NCI-H748 treated with DMSO at 0.1 percent for 48 hours (cell line): Measurements from ENCODE around the gene CCDC85A.

Source experiments
- DNase-seq: peaks from one replicate; lab custom pipeline; 2025; lab: John Stamatoyannopoulos, UW

Gene CCDC85A

DNA sequence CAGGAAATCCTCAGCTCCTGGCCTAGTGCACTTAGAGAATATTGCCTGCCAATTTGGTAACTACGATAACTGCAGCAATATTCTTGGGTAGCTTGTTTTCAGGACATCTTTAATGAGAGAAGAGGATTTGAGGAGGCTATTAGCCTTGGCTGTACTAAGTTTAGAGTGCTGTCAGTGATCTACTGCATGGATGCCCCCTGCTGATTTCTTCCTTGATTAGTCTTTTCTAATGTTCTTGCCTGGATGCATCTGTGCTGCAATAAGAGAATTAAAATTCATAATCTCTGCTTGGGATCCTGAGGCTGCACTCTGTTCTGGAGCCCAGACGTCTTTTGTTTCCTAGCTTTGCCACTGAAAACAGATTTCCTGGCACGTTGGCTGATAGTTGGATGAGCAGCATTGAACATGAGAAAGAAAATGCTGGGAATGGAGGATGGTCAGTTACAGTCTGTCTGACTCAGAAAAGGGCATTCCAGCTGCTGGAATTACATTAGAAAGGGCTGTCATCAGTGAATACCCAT, 115.4 kb downstream of the CCDC85A start:
- DNase-seq, result no peak

DNA sequence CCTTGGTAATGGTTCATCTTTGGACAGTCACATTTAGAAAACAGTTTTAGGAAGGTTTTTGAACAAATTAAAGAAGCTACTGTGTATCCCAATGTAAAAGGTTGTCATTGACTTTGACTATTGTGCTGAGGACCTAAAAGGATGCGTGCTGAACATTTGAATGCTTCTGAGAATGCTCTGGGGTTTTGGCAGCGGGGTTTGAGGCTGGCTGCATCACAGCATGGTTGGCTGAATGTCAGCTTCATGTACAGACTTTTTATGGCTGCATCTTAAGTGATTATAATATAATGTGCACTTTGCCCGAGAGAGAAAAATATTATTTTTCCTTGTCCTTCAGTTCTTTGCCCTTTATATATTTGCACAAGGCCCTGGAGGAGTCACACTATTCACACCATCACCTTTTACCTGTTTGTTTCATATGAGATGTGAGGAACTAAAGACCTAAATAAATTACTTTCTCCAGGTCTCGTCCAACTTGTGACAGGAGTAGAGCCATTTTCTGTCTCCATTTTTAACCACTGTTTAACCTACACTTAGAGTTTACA, 125.9 kb downstream of the CCDC85A start:
- no peak for DNase-seq

DNA sequence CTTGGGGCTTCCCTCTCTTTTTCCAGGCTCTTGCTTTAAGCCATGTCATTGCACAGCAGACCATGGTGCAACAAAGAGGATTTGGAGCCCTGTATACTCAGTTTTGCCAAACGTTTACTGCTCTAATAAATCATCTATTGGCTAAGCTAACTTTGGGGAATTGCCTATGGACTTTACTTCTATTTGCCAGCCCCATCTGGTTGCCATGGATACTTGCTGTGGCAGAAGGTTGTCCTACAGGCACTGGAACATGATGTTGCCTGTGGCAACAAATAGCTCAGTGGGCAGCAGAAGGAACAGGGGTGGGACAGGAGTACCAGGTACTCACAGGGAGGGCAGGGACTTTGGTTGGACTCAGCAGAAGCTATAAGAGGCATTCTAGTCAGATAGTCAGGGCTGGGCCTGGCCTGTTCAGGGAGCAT, 129.7 kb downstream of the CCDC85A start:
- no peak for DNase-seq

DNA sequence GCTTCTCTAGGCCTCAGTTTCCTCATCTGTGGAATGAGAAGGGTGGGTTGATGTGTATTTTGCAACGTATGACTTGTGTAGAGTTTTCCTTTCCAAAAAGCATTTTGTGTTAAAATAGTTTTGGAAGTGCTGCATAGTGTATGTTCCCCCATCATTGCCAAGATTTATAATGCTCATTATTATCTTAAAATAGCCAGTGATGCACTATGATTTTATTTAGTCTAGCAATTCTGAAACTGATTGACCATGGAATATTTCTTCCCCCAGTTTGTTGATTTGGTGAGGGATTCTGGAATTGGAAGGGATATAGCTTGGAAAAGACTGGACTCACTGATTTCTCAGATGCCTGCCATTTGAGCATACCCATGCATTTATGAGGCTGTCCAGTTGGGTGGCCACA, 130.6 kb downstream of the CCDC85A start:
- DNase-seq, result no peak

DNA sequence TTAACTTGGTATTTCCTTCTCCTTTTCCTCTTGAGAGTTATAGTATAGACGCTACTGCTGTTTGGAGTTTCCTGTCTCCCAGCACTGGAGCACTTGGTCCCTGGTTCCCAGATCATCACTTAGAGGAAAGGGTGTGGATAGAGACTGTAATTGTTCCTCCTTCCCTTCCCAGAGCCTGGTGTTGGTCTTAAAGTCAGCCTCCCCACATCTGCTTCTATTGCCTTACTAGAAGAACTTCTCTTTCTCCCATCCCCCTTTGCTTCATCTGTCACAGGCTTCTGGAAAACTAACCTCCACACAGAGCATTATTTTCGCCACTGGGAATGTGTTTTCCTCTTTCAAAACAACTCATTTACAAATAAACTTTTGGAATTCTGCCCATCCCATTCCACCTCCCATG, 131.0 kb downstream of the CCDC85A start:
- no peak for DNase-seq

DNA sequence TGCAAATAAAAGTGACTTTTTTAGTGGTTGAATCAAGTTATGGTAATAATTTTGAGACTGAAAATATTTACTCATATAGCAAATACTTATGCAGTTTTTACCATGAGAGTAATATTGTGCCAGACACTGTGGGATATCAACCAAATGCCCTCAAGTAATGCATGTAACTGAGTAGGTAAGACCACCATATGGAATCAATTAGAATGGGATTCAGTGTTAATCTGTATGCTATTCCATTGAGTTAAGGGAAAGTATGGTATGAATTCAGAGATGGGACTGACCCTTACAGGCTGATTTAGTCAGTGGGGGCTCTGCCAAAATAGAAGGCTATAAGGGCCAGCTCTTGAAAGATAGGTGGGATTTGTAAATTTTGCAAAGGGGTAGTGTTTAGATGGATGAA, 131.6 kb downstream of the CCDC85A start:
- no peak for DNase-seq

DNA sequence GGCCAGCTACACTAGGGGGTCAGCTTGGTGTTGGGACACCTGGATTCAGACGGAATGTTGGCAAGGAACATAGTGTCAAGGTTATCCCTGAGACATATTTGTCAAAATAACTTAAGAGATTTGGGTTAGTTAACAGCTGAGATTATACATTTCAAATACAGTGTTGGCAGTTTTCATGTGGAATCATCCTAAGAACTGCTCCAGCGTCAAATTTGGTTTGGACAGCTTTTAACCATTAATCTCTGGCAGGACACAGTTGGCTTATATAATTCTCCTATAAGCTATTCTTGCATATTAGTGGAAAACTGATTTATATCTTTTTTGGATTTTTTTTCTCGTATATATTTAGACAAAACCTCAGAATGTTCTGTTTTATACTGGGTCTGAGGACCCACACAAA, 132.2 kb downstream of the CCDC85A start:
- no peak for DNase-seq

DNA sequence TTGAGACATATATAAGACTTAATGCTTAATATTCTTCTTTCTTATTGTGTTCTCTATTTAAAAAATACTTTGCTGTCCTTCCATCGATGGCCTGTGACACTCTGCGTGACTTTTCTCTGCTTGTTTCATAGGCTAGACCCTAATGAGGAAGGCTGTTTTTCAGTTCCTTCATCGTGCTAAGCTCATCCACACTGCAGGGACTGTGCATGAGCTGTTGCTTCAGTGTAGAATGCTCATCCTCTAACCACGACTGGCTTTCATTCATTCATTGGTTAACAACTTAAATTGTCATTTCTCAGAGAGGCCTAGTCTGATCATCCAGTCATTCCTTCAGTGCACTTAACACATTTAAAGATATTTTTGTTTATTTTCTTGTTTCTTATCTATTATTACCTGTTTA, 134.4 kb downstream of the CCDC85A start:
- no peak for DNase-seq

DNA sequence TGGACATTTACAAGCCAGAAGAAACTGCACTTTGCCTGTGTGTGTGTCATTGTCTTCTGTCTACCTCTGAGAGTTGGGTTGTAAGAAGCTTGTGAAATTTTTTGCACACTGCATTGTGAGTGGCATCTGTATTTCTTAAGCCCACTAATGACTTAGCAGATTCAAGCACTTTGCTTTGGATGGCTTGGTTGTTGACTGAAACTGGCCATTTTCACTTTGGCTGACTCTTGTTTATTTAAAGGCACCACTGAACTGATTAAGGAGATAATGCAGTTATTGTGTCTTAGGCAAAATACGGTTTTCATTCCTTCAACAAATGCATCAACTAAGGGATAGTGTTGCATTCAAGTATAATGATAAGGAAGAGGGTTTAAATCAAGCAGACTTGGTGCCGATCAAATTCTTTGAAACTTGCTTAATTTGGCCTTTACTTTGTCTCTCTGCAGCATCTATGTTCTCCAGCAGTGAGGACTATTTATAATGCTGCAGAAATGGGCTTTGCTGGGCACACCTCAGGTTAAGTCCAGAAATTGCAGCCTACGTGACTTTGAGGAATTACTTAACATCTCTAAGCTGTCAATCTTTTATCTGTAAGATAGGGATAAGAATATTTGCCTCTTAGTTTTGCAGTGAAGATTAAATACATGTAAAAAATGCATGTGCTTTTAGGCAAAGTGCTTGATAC, 142.0 kb downstream of the CCDC85A start:
- DNase-seq, result no peak

DNA sequence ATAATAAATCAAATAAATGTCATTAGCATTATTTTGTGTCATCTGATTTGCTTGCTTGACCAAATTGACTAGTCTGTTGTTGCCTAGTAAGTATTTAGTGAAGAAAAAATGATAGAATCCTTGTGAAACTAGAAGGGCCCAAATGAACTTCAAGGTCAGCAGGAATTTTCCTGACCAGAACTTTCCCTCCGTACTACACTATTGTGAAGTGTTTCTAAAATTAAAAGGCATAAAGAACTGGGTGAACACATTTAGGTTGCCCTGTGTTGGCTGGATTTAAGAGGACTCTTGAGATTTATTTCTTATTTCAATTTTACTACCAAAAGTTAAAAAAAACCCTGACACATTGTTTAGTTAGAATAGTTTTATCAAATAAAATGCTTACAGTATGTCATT, 142.6 kb downstream of the CCDC85A start:
- DNase-seq, result no peak

DNA sequence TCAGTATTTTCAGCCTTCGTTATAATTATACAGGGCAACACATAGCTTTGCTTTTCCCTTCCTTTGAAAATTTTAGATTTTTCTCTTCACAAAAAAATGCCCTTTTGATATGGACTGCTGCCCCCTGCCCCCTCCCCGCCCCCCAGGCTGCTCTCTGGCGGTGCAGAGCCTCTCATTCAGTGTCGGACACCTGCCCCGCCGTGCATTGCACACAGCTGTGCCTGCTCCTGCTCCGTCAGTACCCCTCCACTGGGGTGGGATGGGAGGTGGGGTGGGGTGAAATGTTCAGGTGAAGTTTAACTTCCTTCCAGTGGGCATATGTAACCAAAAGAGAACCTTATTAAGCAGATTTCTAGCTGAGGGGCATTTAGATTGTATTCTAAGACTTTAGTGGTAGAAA, 148.0 kb downstream of the CCDC85A start:
- DNase-seq, result no peak

DNA sequence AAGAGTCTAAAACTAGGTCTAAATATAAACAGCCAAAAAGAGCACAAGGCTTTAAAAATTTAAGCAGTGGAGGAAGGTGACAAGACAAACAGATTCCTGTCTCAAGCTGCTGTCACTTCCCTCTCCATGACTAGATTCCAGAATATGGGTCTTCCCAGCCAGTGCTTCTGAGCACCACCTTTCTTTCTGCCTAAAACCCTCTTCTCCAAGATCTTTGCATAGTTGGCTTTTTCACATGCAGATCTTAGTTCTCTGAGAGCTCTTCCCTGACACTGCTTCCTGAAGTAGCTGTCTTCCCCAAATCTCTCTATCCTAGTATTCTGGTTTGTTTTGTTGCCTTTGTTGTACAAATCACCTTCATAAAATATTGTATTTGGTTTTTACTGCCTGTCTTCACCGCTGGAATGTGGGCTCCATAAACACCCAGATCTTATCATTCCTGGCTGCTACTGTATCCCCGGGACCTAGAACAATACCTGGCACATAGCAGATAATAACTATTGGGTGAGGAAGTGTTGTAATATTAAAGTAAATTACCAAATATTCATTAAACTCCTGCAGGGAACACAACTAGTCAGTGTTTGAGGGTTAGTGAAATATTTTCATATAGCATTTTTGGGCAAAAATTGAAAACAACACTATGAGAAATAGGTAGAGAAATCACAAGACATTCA, 150.2 kb downstream of the CCDC85A start:
- no peak for DNase-seq

DNA sequence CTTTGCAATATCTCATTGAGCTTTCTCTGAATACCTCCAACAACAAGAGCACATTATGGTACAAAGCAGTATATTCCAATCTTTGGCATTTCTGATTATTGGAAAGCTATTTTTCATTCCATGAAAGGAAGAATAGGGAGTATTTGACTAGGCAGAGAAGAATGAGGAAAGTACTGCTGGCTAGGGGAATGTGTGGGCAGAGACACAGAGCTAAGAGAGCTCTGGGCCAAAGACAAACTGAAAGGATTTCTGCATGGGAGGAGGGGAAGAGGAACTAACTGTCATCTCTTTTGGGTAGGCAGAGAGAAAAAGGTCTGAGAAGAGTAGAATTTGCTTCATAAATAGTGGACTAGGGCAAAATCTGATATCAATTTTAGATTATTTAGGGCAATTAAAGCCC, 150.8 kb downstream of the CCDC85A start:
- no peak for DNase-seq

DNA sequence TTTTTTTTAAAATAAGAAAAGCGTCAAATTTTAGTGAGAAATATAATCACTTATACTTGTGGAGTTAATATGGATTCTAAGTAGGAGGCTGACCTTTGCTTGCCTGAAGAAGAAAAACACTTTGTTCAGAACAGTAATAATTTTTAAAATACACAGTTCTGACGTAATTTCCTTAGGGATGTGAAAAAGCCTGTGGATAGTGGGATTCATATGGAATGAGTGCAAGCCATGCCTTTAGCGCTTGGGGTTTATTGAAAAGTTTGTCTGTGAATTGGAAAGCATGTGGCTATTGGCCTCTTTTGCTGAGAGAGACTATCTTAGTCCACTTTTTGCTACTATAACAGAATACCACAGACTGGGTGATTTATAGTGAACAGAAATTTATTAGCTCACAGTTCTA, 151.3 kb downstream of the CCDC85A start:
- no peak for DNase-seq

DNA sequence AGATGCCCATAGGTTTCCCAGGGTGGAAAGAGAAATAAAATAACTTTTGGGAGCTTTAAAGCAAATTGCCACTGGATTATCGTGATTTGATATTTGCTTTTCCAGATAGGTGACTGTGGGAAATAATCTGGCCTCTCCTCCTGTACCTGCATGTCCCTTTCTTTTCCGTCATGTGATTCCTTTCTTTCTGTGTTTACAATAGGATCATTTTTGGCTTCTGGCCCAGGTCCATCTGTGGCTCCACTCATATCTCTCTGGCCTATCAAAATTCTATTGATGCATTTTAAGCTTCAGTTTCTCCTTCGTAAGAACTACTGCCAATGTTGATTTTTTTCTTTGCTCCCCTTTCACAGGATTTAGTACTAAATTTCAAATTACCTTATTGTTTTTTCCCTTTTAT, 153.6 kb downstream of the CCDC85A start:
- peak; percentile 45 for DNase-seq

DNA sequence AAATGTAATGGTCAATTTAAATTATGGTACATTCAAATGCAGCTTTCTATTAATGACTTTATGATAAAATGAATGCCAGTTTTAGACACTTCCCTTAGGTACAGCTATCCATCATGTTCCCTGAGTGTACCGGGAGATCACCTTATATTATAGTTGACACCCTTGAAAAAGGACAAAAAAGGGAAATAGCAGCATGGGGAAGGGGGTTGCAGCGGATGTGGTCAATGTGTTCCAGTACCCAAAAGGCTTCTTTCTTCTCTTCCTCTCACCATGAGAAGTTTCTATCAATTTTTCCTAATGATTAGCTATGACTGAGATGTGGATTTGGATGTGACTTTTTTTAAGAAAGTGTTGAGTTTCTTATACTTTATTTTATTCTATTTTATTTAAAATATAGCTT, 154.4 kb downstream of the CCDC85A start:
- no peak for DNase-seq

DNA sequence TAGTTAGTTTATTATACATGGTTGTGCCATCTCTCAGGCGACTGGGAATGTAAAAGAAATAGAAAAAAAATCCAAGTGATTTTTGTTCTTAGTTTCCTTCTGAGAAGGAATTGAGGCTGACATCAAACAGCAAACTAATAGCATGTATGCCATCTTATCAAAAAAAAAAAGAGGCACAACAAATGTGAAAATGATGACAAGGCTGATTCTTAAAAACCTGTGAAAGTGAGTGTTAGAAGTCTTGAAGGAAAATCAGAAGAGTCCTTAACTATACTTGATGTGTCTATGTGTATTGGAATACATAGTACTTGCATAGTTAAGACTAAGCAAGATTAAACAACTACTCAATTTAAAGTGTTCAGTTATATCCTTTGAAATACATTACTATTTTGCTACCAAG, 161.0 kb downstream of the CCDC85A start:
- DNase-seq, result no peak

DNA sequence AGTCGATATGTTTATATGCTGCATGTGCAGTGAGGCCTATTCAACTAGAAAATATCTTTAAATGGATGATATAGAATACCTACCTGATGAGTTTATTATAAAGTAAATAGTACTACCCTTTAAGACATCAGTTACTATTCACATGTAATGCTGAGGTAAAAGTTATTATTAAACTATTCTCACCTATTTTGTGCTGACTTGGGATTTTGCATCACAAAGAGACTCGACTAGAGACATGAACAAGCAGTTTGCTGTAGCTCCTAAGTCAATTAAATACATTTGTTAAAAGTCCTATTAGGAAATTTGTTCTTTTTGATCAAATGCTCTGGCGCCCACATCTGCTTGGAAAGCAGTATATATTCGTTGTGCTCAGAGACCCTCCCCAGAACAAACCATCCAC, 164.1 kb downstream of the CCDC85A start:
- no peak for DNase-seq

DNA sequence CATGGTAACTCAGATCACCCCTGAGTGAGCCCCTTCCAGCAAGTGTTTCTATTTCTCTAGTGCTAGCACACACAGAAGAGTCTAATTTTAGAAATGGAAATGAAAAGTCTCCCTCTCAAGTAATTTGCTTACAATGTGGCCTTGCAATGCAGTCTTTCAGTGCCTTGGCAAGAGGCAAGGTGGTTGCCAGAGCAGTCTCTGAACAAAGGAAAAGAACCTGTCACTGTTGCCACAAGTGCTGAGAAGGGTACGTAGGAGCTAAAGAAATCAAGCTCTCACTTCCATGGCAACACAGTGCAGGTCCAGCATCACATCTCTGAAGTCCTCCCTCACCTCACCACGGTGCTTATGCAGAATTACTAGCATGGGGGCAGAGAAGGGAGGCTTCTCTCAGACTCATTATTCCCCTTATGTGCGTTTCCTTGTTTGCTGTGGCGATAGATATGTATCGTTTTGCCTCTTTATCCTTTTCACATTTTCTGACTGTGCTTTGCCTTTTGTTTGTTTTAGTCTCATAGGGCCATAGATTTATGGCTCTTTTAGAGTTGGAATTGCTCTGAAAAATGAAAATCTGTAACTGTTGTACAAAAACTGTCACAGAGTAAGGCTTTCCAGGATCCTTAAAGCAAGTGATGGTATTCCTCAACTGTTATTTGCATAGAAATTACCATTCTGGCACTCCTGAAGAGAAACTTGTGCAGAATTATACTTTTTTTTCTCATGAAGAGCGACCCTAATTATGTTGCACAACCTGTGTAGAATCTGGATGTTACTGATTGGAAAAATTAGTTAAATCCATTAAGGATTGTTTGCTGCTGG, 164.8 kb downstream of the CCDC85A start:
- no peak for DNase-seq

DNA sequence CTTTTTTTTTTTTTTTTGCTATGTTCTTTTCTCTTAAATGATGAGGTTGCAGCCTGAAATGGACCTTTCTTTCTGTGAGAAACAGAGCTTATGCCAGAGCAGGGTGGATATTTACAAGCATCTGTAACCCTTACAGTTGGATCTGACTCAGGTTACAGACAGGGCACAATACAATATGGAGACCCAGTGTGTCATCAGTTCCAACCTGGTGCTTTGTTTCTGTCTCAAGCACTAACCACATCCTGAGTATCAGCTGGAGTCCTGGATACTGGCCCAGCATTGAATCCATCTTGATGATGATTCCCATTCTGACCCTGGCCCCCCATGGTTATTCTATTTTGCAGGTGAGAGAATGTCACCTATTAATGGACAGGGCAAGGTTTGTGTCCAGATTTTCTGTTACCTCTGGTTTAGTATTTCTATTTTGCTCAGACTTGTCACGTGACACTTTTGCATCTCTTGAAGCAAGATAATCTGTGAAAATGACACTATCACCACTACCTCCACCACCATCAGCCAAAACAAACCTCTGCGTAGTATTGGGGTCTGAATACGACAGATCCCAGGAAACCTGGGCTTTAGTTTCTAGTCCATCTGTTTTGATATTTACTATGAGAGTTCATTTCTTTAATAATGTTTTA, 174.0 kb downstream of the CCDC85A start:
- DNase-seq, result no peak

DNA sequence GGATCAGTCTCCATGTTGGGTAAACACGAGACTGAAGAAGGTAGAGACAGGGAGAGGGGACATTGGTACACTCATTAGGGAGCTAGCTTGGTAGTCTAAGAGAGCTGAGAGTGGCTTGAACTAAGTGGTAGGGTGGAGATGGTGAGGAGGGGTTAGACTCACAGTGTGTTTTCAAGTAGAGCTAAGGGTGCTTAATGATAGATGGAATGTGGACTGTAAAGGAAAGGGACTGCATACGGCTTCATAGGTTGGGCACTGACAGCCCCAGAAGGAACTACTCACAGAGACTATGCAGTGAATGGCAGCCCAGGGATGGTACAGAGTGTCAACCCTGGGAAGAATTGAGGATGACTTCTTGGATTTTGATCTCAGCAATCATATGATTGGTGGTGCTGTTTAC, 178.1 kb downstream of the CCDC85A start:
- DNase-seq, result no peak

DNA sequence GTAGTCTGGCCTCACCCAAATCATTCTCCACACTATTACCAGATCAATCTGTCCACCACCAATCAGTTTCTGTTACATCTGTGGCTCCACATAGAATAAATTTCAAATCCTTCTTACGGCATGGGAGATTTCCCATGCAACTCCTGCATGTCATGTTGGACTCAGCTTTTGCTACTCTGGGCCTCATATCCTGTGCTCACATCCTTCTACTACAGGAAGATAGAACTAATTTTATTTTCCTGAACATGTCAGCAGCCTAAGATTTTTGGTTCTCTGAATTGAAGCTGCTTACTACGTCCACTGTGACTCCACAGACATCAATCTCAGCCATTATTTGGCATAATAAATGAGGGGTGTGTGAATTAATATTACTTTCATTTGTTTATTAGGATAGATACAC, 181.1 kb downstream of the CCDC85A start:
- DNase-seq, result no peak
